Endothelial cell of umbilical vein (primary cell): Measurements from ENCODE around the gene SFXN2. TPM values are rescaled to one million over a fixed set of nuclear protein-coding genes. Genes with fewer than 3 reads are reported as not detected.

Source experiments
- BruUV-seq: library from RNA; stranded (reverse); fragments of 400-500 nt; replicated peaks from 2 replicates; lab custom pipeline; 2021; lab: Mats Ljungman, UMichigan
- CTCF ChIA-PET: fragments of 300-600, 350-600 bp; sonication (Branson Sonifier 250); formaldehyde crosslinking; loops from one replicate; lab custom pipeline; 2021; ENCODE audit warnings: antibody characterized with exemption, inconsistent platforms; lab: Charles Lee
- POLR2A ChIA-PET: fragments of 300-600, 350-600 bp; sonication (Branson Sonifier 250); formaldehyde crosslinking; loops from one replicate; lab custom pipeline; 2021; ENCODE audit warnings: antibody characterized with exemption, inconsistent platforms; lab: Charles Lee
- DNase-seq: peaks from one replicate; pipeline ENCODE4 v3.0.0-alpha.2; 2011; ENCODE audit warnings: low read depth, low spot score
- FAIRE-seq: peaks from 2 replicates; lab custom pipeline; 2011; peaks lifted over from hg19 to GRCh38; lab: Jason Lieb, UNC
- H2AFZ ChIP-seq: 2 replicates; pipeline ENCODE4 v1.6.0; 2012; ENCODE audit warnings: low read depth, low read length, control low read depth, inconsistent platforms
- H3K27ac ChIP-seq: 2 replicates; pipeline ENCODE4 v1.5.1; 2011; ENCODE audit warnings: low read depth, mild to moderate bottlenecking, control low read depth, low read length, moderate library complexity; ENCODE audit not compliant: insufficient read depth
- H3K27me3 ChIP-seq, 2 experiments: 2 replicates each; pipeline versions ENCODE4 v1.6.0 to v1.6.1; 2011; ENCODE audit warnings: low read length in 2 of 2, mixed read lengths in 1 of 2; ENCODE audit not compliant: control insufficient read depth in 2 of 2, insufficient read depth in 2 of 2
- H3K36me3 ChIP-seq, 2 experiments: 2 replicates in 1 of 2; 3 replicates in 1 of 2; pipeline ENCODE4 v1.5.1; 2011; ENCODE audit warnings: low read length in 2 of 2, mild to moderate bottlenecking in 1 of 2, moderate library complexity in 1 of 2; ENCODE audit not compliant: control insufficient read depth in 2 of 2, insufficient read depth in 2 of 2; ENCODE audit errors: extremely low read depth in 1 of 2
- H3K4me1 ChIP-seq: 3 replicates; pipeline ENCODE4 v1.5.1; 2011; ENCODE audit warnings: mild to moderate bottlenecking, low read length; ENCODE audit not compliant: control insufficient read depth, insufficient read depth; ENCODE audit errors: extremely low read depth
- H3K4me2 ChIP-seq: 2 replicates; pipeline ENCODE4 v1.6.1; 2011; ENCODE audit warnings: low read length, control low read depth, mixed read lengths; ENCODE audit not compliant: insufficient read depth
- H3K4me3 ChIP-seq, 3 experiments: fragments of 200-600 bp in 1 of 3; sonication (generic), shearing (Covaris generic) in 1 of 3; replicated peaks in 1 of 3; 2 replicates each; pipeline ENCODE4 v1.5.1; 2011 to 2016; ENCODE audit warnings: control low read depth in 3 of 3, low read length in 3 of 3, mild to moderate bottlenecking in 2 of 3, inconsistent platforms in 1 of 3, low read depth in 1 of 3, moderate library complexity in 1 of 3; ENCODE audit not compliant: insufficient read depth in 1 of 3
- H3K79me2 ChIP-seq: 2 replicates; pipeline ENCODE4 v1.6.0; 2012; ENCODE audit warnings: low read length, inconsistent platforms; ENCODE audit not compliant: control insufficient read depth, insufficient read depth
- H3K9ac ChIP-seq: replicated peaks from 2 replicates; pipeline ENCODE3; 2011; ENCODE audit warnings: low read length, control low read depth; ENCODE audit not compliant: insufficient read depth; ENCODE audit errors: extremely low read depth
- H3K9me1 ChIP-seq: replicated peaks from 3 replicates; pipeline ENCODE4 v1.6.0; 2011; ENCODE audit warnings: mild to moderate bottlenecking, low read length; ENCODE audit not compliant: control insufficient read depth, insufficient read depth; ENCODE audit errors: extremely low read depth
- H3K9me3 ChIP-seq: replicated peaks from 2 replicates; pipeline ENCODE4 v1.5.1; 2012; ENCODE audit warnings: low read length, inconsistent platforms; ENCODE audit not compliant: control insufficient read depth, insufficient read depth
- H4K20me1 ChIP-seq: replicated peaks from 2 replicates; pipeline ENCODE3; 2011; ENCODE audit warnings: mild to moderate bottlenecking, low read length; ENCODE audit not compliant: control insufficient read depth, insufficient read depth; ENCODE audit errors: extremely low read depth
- CTCF ChIP-seq, 2 donors: IDR thresholded peaks; 1 replicate in 1 of 2; 2 replicates in 1 of 2; pipeline ENCODE4 v1.5.1; 2011; ENCODE audit warnings: low read length in 2 of 2, mild to moderate bottlenecking in 2 of 2, moderate library complexity in 2 of 2, control low read depth in 1 of 2, inconsistent platforms in 1 of 2, low read depth in 1 of 2; ENCODE audit not compliant: insufficient read depth in 1 of 2; ENCODE audit errors: extremely low read depth in 1 of 2
- EZH2 ChIP-seq: IDR thresholded peaks from 2 replicates; pipeline ENCODE4 v1.6.1; 2012; ENCODE audit warnings: borderline replicate concordance, low read depth, mild to moderate bottlenecking, moderate library complexity, low read length, inconsistent platforms; ENCODE audit not compliant: severe bottlenecking
- FOS ChIP-seq: IDR thresholded peaks from 2 replicates; pipeline ENCODE4 v1.6.1; 2011; ENCODE audit warnings: mild to moderate bottlenecking, low read length, moderate library complexity, borderline replicate concordance; ENCODE audit not compliant: insufficient read depth
- GATA2 ChIP-seq: IDR thresholded peaks from 2 replicates; pipeline ENCODE4 v1.7.0; 2011; ENCODE audit warnings: low read depth, mild to moderate bottlenecking, moderate library complexity, mixed read lengths, low read length; ENCODE audit not compliant: insufficient read length, insufficient read depth
- JUN ChIP-seq: IDR thresholded peaks from 2 replicates; pipeline ENCODE4 v1.6.1; 2011; ENCODE audit warnings: borderline replicate concordance, low read depth; ENCODE audit not compliant: insufficient read length, insufficient read depth
- MAX ChIP-seq: IDR thresholded peaks from 2 replicates; pipeline ENCODE4 v1.6.1; 2011; ENCODE audit not compliant: insufficient read depth, insufficient read length
- MYC ChIP-seq: IDR thresholded peaks from one replicate; pipeline ENCODE4 v1.6.1; 2011; ENCODE audit warnings: mild to moderate bottlenecking, low read depth, low read length
- POLR2A ChIP-seq: IDR thresholded peaks from 2 replicates; pipeline ENCODE4 v1.6.1; 2012; ENCODE audit warnings: low read depth, mild to moderate bottlenecking, control low read depth, low read length
- POLR2AphosphoS5 ChIP-seq: IDR thresholded peaks from 2 replicates; pipeline ENCODE4 v1.6.1; 2012; ENCODE audit warnings: low read depth, mild to moderate bottlenecking, control low read depth, low read length, moderate library complexity; ENCODE audit not compliant: insufficient read depth
- dilution Hi-C: fragments of 300-500 bp; cut with MboI; formaldehyde crosslinking; loops from one replicate; pipeline ENCODE4 v1.15.0; 2019; ENCODE audit warnings: low sequenced_read_pairs; ENCODE audit not compliant: extremely low pct_ligation_motif_present
- intact Hi-C: fragments of 100-400 bp; cut with micrococcal nuclease; formaldehyde crosslinking; loops from one replicate; pipeline ENCODE4 v1.10.0; 2022
- polyA plus RNA-seq, 4 experiments: library from polyadenylated mRNA; depleted of rRNA in 3 of 4; stranded (reverse) in 3 of 4; unstranded in 1 of 4; fragments of >200 nt; gene quantifications; 2 replicates each; pipeline versions ENCODE4 v1.2.1 to v1.2.3, GENCODE V29; 2011 to 2012; ENCODE audit warnings: missing spikeins in 1 of 4
- total RNA-seq: library from RNA; stranded (reverse); gene quantifications from 2 replicates; pipeline ENCODE4 v1.2.3, GENCODE V29; 2021

SFXN2 gene
- total and polyA plus RNA-seq, 2 donors (not counting 3 experiments of a cell fraction or from before 2014, with no cell fraction given), result 9.8 to 17.0 TPM

GRCh38 chr10:102785818-102786217 is 71.4 kb downstream of the SFXN2 start:
- peak; percentile 75 for FAIRE-seq
- no peaks in the 10 kb centered on the region for H4K20me1 ChIP-seq
- DNase-seq, result peak; percentile 93

More at GRCh38 chr10:102785818-102786217, 71.4 kb downstream of the SFXN2 start:
- no peaks in the 10 kb centered on the region for H3K9me1 ChIP-seq
- H3K9ac ChIP-seq, result no peak overlapping the region
- dilution Hi-C loops (no loop called here), intact Hi-C loops (no loop called here)
- no peak for TF ChIP-seq POLR2AphosphoS5
- no peak for TF ChIP-seq CTCF (IDR thresholded peaks at IDR 0.05; ENCODE audit: extremely low read depth in 1 of 2, insufficient read depth in 1 of 2, low read depth in 1 of 2, low read length in 2 of 2)
- TF ChIP-seq GATA2, result no peak
- no peak for TF ChIP-seq FOS
- no peak for TF ChIP-seq POLR2A
- TF ChIP-seq MYC, result no peak
- TF ChIP-seq EZH2, result no peak
- TF ChIP-seq MAX, result no peak
- TF ChIP-seq JUN, result no peak
- ChIA-PET CTCF (interaction anchor here (1.0 to 1.7 kb wide), 6 partner anchors 11 to 37 kb away, joined by 3 to 7 read pairs (median 4); no protein-coding TSS in a partner anchor), POLR2A (interaction anchor here (1.0 kb wide), 1 partner anchor 10 kb away, joined by 3 read pairs; no protein-coding TSS in a partner anchor)
- no peak overlapping the region for H2AFZ ChIP-seq
- peaks cover 40% of the 10 kb centered on the region for H3K4me1 ChIP-seq
- H3K9me3 ChIP-seq, result no peaks in the 10 kb centered on the region
- no peaks in the 10 kb centered on the region for H3K27me3 ChIP-seq
- H3K4me3 ChIP-seq, result no peak overlapping the region
- H3K4me2 ChIP-seq, result no peak overlapping the region
- no peaks in the 10 kb centered on the region for H3K36me3 ChIP-seq
- BruUV-seq, result no TSS peak
- H3K79me2 ChIP-seq, result peaks cover 16% of the 10 kb centered on the region
- no peak overlapping the region for H3K27ac ChIP-seq
